ENCODE data around the gene ZSWIM9. TPM values are rescaled to one million over a fixed set of nuclear protein-coding genes. Genes with fewer than 3 reads are reported as not detected.
A peak's percentile ranks its signal among the peaks of the same experiment; 100 is the strongest.

Gene ZSWIM9
- total RNA-seq, 3 donors from 2014 or later = 6.0 to 12.9 (median 8.7) TPM

GRCh38 chr19:48147597-48148175 lies 22.8 kb upstream of the ZSWIM9 start:
- TF ChIP-seq CTCF (IDR thresholded peaks at IDR 0.05) = no peak
- Histone ChIP-seq H3K4me3 (no peak overlapping the region), H3K9me3 (no peaks in the 10 kb centered on the region), H3K36me3 (ENCODE audit: low read depth) (no peaks in the 10 kb centered on the region), H3K4me1 (ENCODE audit: low read depth) (no peaks in the 10 kb centered on the region)
- intact Hi-C loops (cut with DNase I, micrococcal nuclease) = loop anchor here in 1 of 2 donors (5.0 kb wide), 1 partner anchor 40 kb away; no protein-coding TSS in a partner anchor
- ATAC-seq (no peak), DNase-seq (no peak)

GRCh38 chr19:48148576-48148975 lies 21.9 kb upstream of the ZSWIM9 start:
- H3K4me3 ChIP-seq = no peak overlapping the region
- no peaks in the 10 kb centered on the region for H3K4me1 ChIP-seq (ENCODE audit: low read depth)
- TF ChIP-seq CTCF (IDR thresholded peaks at IDR 0.05) = no peak
- DNase-seq (no peak), ATAC-seq (no peak)
- H3K9me3 ChIP-seq = no peaks in the 10 kb centered on the region
- no peaks in the 10 kb centered on the region for H3K36me3 ChIP-seq (ENCODE audit: low read depth)
- intact Hi-C loops (cut with DNase I, micrococcal nuclease) = loop anchor here in 1 of 2 donors (5.0 kb wide), 1 partner anchor 41 kb away; no protein-coding TSS in a partner anchor

- H3K36me3 ChIP-seq (ENCODE audit: low read depth) = no peaks in the 10 kb centered on the region
- ATAC-seq = no peak
- intact Hi-C loops (cut with DNase I, micrococcal nuclease) = loop anchor here in 1 of 2 donors (5.0 kb wide), 1 partner anchor 42 kb away; no protein-coding TSS in a partner anchor
Measured at GRCh38 chr19:48149430-48149829, 21.1 kb upstream of the ZSWIM9 start.

GRCh38 chr19:48152551-48152950 lies 17.9 kb upstream of the ZSWIM9 start:
- TF ChIP-seq CTCF (IDR thresholded peaks at IDR 0.05) = peak; percentile 53
- no peaks in the 10 kb centered on the region for H3K4me1 ChIP-seq (ENCODE audit: low read depth)

More at GRCh38 chr19:48149430-48149829, 21.1 kb upstream of the ZSWIM9 start:
- Histone ChIP-seq H3K4me1 (ENCODE audit: low read depth) (no peaks in the 10 kb centered on the region), H3K9me3 (no peaks in the 10 kb centered on the region), H3K4me3 (no peak overlapping the region)
- DNase-seq = no peak
- TF ChIP-seq CTCF (IDR thresholded peaks at IDR 0.05) = no peak

GRCh38 chr19:48154003-48154402 lies 16.5 kb upstream of the ZSWIM9 start:
- no peak for ATAC-seq
- Histone ChIP-seq H3K4me1 (ENCODE audit: low read depth) (no peaks in the 10 kb centered on the region), H3K4me3 (no peak overlapping the region), H3K9me3 (no peaks in the 10 kb centered on the region), H3K36me3 (ENCODE audit: low read depth) (no peaks in the 10 kb centered on the region)
- no peak for TF ChIP-seq CTCF (IDR thresholded peaks at IDR 0.05)
- no peak for DNase-seq
- intact Hi-C loops (cut with DNase I, micrococcal nuclease) = no loop called here

More at GRCh38 chr19:48152551-48152950, 17.9 kb upstream of the ZSWIM9 start:
- ATAC-seq (peak; percentile 72), DNase-seq (peak in 2 of 3 donors; percentile 65 to 80)
- Histone ChIP-seq H3K4me3 (no peak overlapping the region), H3K9me3 (no peaks in the 10 kb centered on the region), H3K36me3 (ENCODE audit: low read depth) (no peaks in the 10 kb centered on the region)
- intact Hi-C loops (cut with DNase I, micrococcal nuclease) = loop anchor here in 1 of 2 donors (2.0 kb wide), 1 partner anchor 46 kb away; no protein-coding TSS in a partner anchor

All from mucosa of descending colon (tissue), 3 donors.